ENCODE measurements around the gene FLAD1. TPM values are rescaled to one million over a fixed set of nuclear protein-coding genes. Genes with fewer than 3 reads are reported as not detected.

Gene FLAD1
- total and polyA plus RNA-seq, 12 donors, result 21.6 to 65.5 (median 30.8) TPM

GRCh38 chr1:155007251-155007828 is 24.2 kb downstream of the FLAD1 start:
- no peaks in the 10 kb centered on the region for H3K36me3 ChIP-seq (replicated peaks in 1 of 2)
- peak; percentile 53 to 77 (median 66) for DNase-seq
- H3K9me3 ChIP-seq (replicated peaks in 1 of 3), result no peaks in the 10 kb centered on the region
- H3K4me3 ChIP-seq, result peak overlapping the region in 1 of 4 donors; percentile 41
- H3K27me3 ChIP-seq, result no peaks in the 10 kb centered on the region
- peaks cover 66 to 72% of the 10 kb centered on the region in 2 donors for H3K4me1 ChIP-seq (replicated peaks in 1 of 2)
- intact Hi-C loops (cut with DNase I), result no loop called here
- peak overlapping the region in 4 of 5 donors; percentile 15 to 99 (median 84) for H3K27ac ChIP-seq
- 31 to 37% (median 36%) methylated on average over 6 of the region's 6 CpGs; no CpG with 5 or more reads in 1 of the 4 donors for WGBS, 4 donors
- TF ChIP-seq CTCF (IDR thresholded peaks at IDR 0.05) (no peak), POLR2A (IDR thresholded peaks at IDR 0.05) (no peak)

DNA sequence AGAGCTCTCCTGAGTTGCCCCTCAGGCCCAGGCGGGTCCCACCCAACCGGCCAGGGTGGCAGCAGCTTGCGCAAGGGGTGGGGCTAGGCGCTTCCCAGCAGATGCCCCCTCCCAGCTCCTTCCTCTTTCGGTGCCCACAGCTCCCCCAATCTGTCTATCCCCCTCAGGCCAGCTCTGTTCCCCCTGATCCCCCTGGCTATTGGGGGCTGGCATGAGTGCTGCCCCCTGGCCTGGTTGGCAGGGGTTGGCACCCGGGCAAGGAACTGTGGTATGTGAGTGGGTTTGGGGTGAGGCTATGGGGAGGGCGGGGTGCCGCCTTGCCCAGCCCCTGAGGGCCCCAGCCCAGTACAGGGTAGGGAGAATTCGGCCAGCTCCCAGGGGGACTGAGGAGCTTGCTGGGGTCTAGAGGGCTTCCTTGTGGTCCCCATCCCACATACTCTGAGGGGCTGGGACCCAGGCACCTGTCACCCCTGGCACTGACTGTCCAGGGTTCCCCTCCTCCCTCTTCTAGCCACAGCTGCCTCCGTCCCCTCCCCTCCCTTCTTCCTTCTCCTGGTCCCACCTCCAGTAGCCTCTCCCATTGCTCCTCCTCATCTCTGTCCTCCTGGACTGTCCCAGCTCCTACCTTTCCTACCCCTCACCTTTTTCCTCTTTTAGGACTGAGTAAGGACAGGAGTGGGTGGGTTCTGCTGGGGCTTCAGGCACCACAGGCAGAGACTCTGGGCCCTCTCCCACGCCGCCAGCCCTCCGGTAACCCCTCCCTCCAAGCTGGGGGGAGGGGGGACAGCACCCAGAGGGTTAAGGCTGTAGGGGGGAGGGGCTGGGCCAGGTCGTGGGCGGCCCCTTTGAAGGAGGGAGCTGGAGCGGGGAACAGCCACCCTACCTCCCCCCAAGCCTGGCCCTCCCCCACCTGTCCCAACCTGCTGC is 25.1 kb downstream of the FLAD1 start:
- peak overlapping the region; percentile 15 to 99 (median 70) for H3K27ac ChIP-seq
- no peaks in the 10 kb centered on the region for H3K27me3 ChIP-seq
- peak in 2 of 7 donors; percentile 28 to 54 for DNase-seq
- H3K36me3 ChIP-seq (replicated peaks in 1 of 2), result no peaks in the 10 kb centered on the region
- intact Hi-C loops (cut with DNase I), result no loop called here
- H3K4me3 ChIP-seq, result peak overlapping the region in 1 of 4 donors; percentile 41
- no peak for TF ChIP-seq POLR2A (IDR thresholded peaks at IDR 0.05)
- no peak for TF ChIP-seq CTCF (IDR thresholded peaks at IDR 0.05)
- no peaks in the 10 kb centered on the region for H3K9me3 ChIP-seq (replicated peaks in 1 of 3)
- 39 to 65% (median 48%) methylated on average over 8 to 16 of the region's 16 CpGs for WGBS, 4 donors
- peaks cover 76 to 82% of the 10 kb centered on the region in 2 donors for H3K4me1 ChIP-seq (replicated peaks in 1 of 2)

DNA sequence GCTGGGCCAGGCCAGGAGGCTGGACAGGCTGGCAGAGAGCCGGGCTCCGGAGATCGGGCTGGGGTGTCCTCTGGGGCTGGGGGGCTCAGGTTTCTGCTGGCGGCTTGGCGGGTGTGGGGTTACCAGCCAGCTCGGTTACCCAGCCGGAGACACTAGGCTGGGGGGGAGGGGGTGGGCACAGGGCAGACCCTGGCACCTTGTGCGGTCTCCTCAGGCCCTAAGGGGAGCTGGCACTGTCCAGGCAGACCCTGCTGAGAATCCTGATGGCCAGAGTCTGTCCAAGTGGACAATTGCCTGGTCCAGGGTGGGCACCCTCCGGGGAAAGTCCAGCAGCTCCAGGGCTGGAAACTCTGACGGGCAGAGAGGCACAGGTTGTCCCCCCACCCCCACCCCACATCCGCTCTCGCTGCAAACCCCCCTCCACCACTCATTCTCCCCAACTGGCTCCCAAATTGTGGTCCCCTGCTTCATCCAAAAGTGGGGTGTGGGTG is 26.1 kb downstream of the FLAD1 start:
- TF ChIP-seq POLR2A (IDR thresholded peaks at IDR 0.05), result no peak
- no peak for TF ChIP-seq CTCF (IDR thresholded peaks at IDR 0.05)
- peak overlapping the region in 3 of 5 donors; percentile 15 to 99 (median 70) for H3K27ac ChIP-seq
- DNase-seq, result peak in 3 of 7 donors; percentile 13 to 49 (median 20)
- no peaks in the 10 kb centered on the region for H3K36me3 ChIP-seq (replicated peaks in 1 of 2)
- 77 to 96% (median 93%) methylated on average over 3 to 12 of the region's 12 CpGs for WGBS, 4 donors
- H3K4me1 ChIP-seq (replicated peaks in 1 of 2), result peaks cover 82 to 83% of the 10 kb centered on the region in 2 donors
- no peaks in the 10 kb centered on the region for H3K27me3 ChIP-seq
- peak overlapping the region in 1 of 4 donors; percentile 41 for H3K4me3 ChIP-seq
- no peaks in the 10 kb centered on the region for H3K9me3 ChIP-seq (replicated peaks in 1 of 3)
- intact Hi-C loops (cut with DNase I), result no loop called here

GRCh38 chr1:155009742-155010141 is 26.6 kb downstream of the FLAD1 start:
- Histone ChIP-seq H3K4me1 (replicated peaks in 1 of 2) (peaks cover 78% of the 10 kb centered on the region in 2 donors), H3K9me3 (replicated peaks in 1 of 3) (no peaks in the 10 kb centered on the region), H3K27me3 (no peaks in the 10 kb centered on the region), H3K27ac (peak overlapping the region in 2 of 5 donors; percentile 12 to 99), H3K4me3 (no peak overlapping the region), H3K36me3 (replicated peaks in 1 of 2) (peaks cover 0 to 4% of the 10 kb centered on the region in 2 donors)
- WGBS, 4 donors, result 86 to 92% (median 89%) methylated on average over 5 of the region's 5 CpGs
- peak in 2 of 7 donors; percentile 13 to 51 for DNase-seq
- intact Hi-C loops (cut with DNase I), result no loop called here
- TF ChIP-seq CTCF (IDR thresholded peaks at IDR 0.05), result no peak
- TF ChIP-seq POLR2A (IDR thresholded peaks at IDR 0.05), result no peak

Data from adrenal gland (tissue), 12 donors.